Activated T-helper 9 cell treated with anti-CD3 and anti-CD28 coated beads, Interleukin-2, amount 50 U/mL, for 16 hours (primary cell): Measurements from ENCODE around the gene BPIFA3.

Experiments used
- DNase-seq: peaks from one replicate; pipeline ENCODE4 v3.0.0-alpha.2; 2020; ENCODE audit warnings: low read depth

Gene BPIFA3

DNA sequence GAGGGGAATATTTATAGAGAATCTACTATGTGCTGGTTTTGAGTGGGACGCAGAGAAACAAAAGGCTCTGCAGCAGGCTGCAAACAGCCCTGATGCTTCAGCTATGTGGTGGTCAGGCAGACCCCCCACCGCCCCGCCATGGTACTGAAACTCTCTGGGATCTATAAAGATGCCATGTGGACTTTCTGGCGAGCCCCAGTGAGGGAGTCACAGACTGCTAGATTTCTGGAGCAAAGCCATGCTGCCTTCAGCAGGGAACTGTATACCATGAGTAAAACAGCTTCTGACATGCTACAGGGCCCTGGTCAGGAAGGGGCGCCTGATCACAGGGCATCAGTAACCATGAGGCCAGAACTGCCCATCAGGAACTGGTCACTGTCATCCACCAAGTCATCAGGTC is 46.6 kb downstream of the BPIFA3 start:
- no peak for DNase-seq

DNA sequence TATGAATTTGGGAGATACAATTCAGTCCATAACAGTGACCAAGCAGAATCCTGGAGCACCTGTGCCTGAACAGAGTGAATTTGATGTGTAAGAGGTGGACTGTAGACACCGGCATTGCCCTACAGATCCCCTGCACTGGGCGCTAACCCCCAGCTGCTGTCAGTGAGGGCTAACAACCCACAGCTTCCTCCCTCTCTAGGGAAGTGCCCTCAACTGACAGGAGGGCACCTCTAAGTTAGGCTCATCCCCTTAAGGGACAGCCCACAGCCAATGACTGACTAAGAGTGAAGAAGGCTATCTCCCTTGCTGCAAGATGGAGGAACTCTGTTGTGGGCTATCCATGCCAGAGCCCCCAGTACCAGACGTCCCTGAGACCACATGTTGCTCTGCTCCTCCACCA is 50.5 kb downstream of the BPIFA3 start:
- no peak for DNase-seq

DNA sequence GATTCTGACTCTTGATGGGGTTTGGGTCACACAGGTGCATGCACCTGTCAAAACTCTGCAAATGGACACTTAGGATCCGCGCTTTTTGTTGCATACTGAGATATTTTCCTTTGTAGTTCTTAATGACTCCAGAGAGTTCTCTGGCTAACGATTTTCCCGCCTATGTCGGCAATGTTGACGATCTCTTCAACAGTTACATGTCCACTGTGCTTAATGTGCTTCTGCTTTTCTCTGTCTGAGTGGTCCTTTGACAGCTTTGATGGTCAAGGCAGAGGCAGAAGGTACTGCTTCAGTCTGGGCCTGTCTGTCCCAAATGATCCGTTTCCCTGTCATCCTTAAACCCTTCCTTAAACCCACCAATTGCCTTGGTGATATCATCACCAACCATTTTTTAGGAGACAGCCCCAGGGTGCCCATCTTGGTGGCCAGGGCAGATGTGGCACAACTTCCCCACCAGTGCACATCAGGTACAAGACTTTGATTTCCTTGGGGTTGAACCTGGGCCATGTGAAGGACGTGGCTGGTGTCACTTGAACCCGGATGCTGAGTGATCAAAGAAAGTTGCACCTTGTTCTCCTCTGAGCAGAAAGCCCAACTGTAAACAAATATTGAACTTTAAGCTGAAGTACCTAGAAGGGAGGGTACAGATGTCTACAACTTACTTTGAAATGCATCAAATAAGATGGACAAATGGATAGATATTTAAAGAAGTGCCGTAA is 55.2 kb downstream of the BPIFA3 start:
- DNase-seq: no peak

DNA sequence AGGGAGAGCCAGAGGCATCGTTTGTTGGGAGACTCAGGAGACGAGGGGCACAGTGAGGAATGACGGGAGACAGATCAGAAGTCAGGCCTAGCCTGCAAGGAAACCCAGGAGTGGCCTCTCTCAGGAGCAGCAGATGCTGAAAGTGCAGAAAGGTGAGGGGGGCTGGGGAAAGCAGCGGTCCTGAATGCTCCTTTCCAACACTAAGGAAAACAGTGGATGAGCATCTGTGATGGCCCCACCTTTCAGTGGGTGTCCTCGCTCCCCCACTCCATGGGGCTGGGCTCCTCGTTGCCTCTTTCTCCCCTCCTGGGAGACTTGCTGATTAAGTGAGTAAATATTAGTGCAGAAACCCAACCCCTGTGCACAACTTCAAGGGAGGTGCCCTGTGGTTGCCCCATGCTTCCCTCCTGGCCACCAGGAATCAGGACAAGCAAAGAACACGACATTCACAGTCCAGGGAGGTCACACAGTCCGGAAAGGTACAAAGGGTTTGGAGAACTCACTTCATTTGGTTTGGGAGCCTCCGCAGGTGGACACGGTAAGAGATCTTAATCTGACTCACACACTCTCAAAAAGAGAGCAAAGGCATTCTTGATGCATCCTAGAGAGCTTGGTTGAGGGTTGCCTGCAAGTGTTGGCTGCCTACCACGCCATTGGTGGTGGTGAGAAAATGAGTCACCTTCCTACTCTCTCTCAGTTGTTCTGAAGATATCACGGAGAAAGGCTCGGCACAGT is 56.1 kb downstream of the BPIFA3 start:
- DNase-seq: no peak

DNA sequence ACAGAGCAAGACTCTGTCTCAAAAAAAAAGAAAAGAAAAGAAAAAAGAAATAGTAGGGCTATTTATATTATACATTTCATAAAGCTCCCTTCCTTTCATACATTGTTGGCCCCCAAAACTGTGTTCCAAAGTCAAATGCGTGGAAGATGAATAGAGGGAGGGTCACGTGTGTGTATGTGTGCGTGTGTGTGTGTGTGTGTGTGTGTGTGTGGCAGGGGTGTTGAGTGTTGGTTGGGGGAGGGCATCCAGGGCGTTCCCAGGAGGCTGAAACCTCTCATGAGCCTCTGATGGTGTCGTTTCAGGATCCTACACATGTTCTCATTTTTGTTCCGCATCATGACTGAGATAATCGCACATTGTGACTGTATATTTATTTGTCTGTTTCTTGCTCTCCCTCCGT is 58.1 kb downstream of the BPIFA3 start:
- no peak for DNase-seq

DNA sequence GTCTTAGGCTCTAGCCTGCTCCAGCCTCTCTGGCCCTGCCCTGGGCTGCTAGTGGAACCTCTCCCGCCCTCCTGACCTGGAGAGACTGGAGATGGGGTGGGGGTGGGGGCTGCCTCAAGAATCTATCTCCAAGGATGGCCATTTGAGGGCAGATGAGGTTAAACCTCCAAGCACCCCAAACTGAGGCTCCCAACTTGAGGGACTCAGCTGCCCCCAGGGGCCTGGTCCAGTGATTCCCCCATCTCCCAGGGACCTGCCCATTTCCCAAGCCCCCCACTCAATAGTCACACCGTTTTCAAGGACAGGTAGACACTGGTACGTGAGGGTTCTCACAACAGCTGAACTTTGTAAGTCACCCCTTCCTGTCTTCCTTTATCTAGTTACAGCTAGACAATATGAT is 58.7 kb downstream of the BPIFA3 start:
- no peak for DNase-seq

DNA sequence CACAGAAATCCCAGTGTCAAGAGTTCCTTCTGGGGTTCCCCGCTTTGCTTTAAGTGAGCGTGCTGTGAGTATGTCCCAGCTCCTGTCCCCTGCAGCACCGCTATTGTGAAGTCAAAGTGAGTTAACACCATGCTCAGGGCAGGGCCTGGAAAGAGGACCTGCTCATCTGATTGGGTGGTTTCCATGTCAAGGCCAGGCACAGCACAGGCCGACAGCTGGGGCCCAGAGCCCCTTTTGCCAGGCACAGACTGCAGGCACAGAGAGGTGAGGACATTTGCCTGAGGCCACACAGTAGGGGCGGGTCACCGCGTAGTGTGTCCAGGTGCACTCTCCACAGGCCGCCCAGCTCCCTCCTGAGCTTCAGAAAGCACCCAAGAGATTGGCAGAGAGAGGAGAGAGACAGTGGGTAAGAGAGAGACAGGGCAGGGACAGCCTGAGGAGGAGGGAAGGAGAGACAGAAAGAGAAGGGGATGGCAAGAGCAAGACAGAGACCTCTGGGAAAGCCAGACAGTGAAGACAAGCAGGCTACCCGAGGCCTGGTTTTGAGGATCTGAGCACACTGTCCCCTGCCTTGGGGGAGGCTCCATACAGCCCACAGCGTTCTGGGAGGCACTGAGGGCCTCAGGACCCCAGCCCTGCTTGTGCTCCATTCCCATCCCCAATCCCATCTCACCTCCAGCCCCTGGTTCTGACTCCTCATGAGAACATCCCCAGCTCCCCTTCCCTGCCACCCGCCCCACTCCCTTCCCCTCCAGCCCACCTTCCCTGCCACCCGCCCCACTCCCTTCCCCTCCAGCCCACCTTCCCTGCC is 59.4 kb downstream of the BPIFA3 start:
- no peak for DNase-seq
